PFSK-1 (cell line): ENCODE measurements around the gene VDAC1.
A peak's percentile ranks its signal among the peaks of the same experiment; 100 is the strongest.

Experiments used
- FOXP2 ChIP-seq: optimal IDR thresholded peaks from 2 replicates; pipeline ENCODE3; 2011; ENCODE audit warnings: borderline replicate concordance, control low read depth, inconsistent platforms; ENCODE audit not compliant: insufficient read depth; ENCODE audit errors: extremely low read length, extremely low read depth
- POLR2AphosphoS5 ChIP-seq: IDR thresholded peaks from 2 replicates; pipeline ENCODE4 v1.6.1; 2012; ENCODE audit warnings: low read depth, mild to moderate bottlenecking, control low read depth, low read length, moderate library complexity
- SIN3A ChIP-seq: IDR thresholded peaks from 2 replicates; pipeline ENCODE4 v1.6.1; 2012; ENCODE audit warnings: mild to moderate bottlenecking, low read length, moderate library complexity, borderline replicate concordance; ENCODE audit not compliant: insufficient read depth
- TAF1 ChIP-seq: IDR thresholded peaks from 2 replicates; pipeline ENCODE4 v1.6.1; 2012; ENCODE audit warnings: low read length, control low read depth, borderline replicate concordance; ENCODE audit not compliant: insufficient read depth
- TF ChIP-seq, protein P1 (sequence below), 2 experiments: IDR thresholded peaks; 2 replicates each; pipeline versions ENCODE4 v1.6.1 to v1.8.0; 2011 to 2012; ENCODE audit warnings: low read depth in 2 of 2, low read length in 2 of 2, control low read depth in 1 of 2, inconsistent platforms in 1 of 2, mild to moderate bottlenecking in 1 of 2, moderate library complexity in 1 of 2; ENCODE audit not compliant: insufficient read depth in 1 of 2

The VDAC1 gene

DNA sequence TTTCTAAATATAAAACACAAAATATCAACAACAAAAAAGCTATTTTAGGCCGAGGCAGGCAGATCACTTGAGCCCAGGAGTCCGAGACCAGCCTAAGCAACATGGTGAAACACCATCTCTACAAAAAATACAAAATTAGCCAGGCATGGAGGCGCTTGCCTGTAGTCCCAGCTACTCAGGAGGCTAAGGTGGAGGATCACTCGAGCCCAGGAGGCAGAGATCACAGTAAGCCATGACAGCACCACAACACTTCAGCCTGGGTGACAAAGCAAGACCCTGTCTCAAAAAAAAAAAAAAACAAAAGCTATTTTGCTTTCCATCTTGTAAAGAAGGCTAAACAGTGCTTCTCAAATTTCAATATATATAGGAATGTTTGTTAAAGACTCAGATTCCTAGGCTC lies 47.7 kb downstream of the VDAC1 start:
- TF ChIP-seq FOXP2 = no peak
- TF ChIP-seq, protein P1, sequence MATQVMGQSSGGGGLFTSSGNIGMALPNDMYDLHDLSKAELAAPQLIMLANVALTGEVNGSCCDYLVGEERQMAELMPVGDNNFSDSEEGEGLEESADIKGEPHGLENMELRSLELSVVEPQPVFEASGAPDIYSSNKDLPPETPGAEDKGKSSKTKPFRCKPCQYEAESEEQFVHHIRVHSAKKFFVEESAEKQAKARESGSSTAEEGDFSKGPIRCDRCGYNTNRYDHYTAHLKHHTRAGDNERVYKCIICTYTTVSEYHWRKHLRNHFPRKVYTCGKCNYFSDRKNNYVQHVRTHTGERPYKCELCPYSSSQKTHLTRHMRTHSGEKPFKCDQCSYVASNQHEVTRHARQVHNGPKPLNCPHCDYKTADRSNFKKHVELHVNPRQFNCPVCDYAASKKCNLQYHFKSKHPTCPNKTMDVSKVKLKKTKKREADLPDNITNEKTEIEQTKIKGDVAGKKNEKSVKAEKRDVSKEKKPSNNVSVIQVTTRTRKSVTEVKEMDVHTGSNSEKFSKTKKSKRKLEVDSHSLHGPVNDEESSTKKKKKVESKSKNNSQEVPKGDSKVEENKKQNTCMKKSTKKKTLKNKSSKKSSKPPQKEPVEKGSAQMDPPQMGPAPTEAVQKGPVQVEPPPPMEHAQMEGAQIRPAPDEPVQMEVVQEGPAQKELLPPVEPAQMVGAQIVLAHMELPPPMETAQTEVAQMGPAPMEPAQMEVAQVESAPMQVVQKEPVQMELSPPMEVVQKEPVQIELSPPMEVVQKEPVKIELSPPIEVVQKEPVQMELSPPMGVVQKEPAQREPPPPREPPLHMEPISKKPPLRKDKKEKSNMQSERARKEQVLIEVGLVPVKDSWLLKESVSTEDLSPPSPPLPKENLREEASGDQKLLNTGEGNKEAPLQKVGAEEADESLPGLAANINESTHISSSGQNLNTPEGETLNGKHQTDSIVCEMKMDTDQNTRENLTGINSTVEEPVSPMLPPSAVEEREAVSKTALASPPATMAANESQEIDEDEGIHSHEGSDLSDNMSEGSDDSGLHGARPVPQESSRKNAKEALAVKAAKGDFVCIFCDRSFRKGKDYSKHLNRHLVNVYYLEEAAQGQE (IDR thresholded peaks at IDR 0.05; ENCODE audit: insufficient read depth in 1 of 2, low read depth in 2 of 2, low read length in 2 of 2) = no peak
- TF ChIP-seq SIN3A = no peak
- TF ChIP-seq POLR2AphosphoS5 = no peak
- no peak for TF ChIP-seq TAF1

GRCh38 chr5:133953568-133954145 lies 51.1 kb downstream of the VDAC1 start:
- TF ChIP-seq SIN3A (no peak), POLR2AphosphoS5 (no peak), TAF1 (no peak), FOXP2 (no peak)
- TF ChIP-seq, protein P1 (IDR thresholded peaks at IDR 0.05; ENCODE audit: insufficient read depth in 1 of 2, low read depth in 2 of 2, low read length in 2 of 2) = no peak

DNA sequence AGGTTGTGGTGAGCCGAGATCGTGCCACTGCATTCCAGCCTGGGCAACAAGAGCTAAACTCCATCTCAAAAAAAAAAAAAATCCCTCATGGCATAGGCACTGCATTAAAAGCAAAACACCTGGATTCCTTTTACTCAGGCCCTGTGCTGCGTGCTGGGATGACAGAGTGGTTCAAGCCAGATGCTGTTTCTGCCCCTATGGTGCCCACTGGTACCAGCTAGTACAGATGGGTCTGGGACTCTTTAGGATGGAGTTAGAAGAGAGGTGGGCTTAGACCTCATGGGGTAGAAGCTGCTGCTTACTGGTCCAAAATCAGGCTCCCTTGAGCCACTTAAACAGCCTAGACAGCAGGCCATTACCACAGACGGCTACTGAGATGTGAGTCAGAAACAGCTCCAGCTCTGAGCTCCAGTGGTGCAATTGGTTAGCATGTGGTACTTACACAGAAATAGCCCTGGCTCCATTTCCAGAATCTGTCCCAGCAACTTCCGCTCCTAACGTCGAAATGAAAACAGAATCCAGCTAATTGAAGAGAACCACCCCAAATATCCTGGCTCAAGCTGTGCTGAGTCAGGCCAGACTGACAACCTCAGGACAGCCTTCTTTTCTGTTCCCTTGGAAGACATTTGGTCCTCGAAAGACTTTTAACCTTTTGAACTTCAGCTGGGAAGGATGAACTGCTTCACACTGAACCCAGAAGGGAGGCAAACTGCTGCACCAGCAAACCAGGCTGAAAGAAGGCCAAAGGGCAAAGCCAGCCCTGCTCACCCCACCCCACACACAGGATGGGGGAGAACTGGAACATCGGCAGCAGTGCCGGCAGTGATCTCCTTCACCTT lies 51.8 kb downstream of the VDAC1 start:
- TF ChIP-seq, protein P1 (IDR thresholded peaks at IDR 0.05; ENCODE audit: insufficient read depth in 1 of 2, low read depth in 2 of 2, low read length in 2 of 2) = peak in 1 of 2 experiments; percentile 66; a peak in 2 of 4 replicates
- TF ChIP-seq SIN3A = peak; percentile 47; the same call in 1 of the 2 replicates
- no peak for TF ChIP-seq FOXP2

DNA sequence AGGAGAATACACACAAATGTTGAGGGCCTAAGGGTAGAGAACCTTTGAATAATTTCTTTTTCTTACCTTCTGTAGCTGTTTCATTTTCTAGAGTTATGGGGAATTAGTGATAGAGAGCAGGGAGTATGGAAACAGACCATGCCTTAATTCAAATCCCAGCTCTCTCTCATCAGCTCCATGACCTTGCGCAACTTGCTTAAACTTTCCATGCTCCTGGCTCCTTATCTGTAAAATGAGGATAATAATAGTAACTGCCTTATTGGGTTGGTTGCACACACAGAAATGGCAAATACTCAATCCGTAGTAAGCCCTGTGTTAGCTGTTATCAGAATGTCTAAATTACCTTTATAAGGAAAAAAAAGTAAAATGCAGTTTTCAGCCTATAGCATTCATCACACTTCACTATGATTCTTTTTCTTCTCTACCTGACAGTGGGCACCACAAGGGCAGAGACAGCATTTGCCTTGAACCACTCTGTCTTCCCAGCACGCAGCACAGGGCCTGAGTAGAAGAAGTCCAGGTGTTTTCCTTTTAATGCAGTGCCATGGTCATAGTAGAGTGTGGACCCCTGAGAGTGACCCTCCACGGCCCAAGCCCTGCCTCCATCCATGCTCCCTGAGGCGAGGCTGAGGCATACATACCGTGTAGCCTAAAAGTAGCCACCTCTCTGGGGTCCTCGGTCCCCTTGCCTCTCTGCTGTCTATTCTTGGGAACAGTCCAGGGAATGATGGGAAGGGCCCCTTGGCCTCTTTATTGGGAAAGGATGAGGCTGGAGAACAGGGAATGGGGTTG lies 53.8 kb downstream of the VDAC1 start:
- no peak for TF ChIP-seq TAF1
- TF ChIP-seq SIN3A = no peak
- TF ChIP-seq, protein P1 (IDR thresholded peaks at IDR 0.05; ENCODE audit: insufficient read depth in 1 of 2, low read depth in 2 of 2, low read length in 2 of 2) = no peak
- TF ChIP-seq POLR2AphosphoS5 = no peak
- no peak for TF ChIP-seq FOXP2
